GM18505 (cell line): ENCODE results near the gene TMEM9.

Source experiments
- ATAC-seq: cut with Tn5 transposase; IDR thresholded peaks from one replicate; pipeline ENCODE4 v1.9.1; 2021; ENCODE audit not compliant: unreplicated experiment
- POLR2A ChIP-seq: IDR thresholded peaks from 4 replicates; pipeline ENCODE4 v1.6.1; 2011; ENCODE audit warnings: borderline replicate concordance; ENCODE audit not compliant: insufficient read depth, insufficient read length; ENCODE audit errors: extremely low read depth

TMEM9 gene

GRCh38 chr1:201183209-201183608, 28.9 kb upstream of the TMEM9 start:
- no peak for ATAC-seq

GRCh38 chr1:201181726-201182125, 27.5 kb upstream of the TMEM9 start:
- no peak for ATAC-seq
- TF ChIP-seq POLR2A = no peak

More at GRCh38 chr1:201183209-201183608, 28.9 kb upstream of the TMEM9 start:
- no peak for TF ChIP-seq POLR2A

DNA sequence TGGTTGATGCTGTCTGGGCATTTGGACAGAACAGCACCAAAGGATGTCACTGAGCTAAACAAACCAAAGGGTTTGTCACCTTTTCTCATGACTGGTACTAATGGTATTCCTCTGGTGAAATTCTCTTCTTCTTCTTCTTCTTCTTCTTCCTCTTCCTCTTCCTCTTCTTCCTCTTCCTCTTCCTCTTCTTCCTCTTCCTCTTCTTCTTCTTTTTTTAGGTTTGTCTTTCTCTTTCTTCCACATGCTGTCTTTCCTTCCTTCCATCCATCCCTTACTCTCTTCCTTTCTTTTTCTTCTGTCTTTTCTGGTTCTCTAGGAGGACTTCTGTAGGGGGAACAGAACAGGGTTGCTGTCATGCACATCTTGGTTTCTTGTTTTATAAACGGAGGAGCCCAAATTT, 27.0 kb upstream of the TMEM9 start:
- no peak for TF ChIP-seq POLR2A
- ATAC-seq = no peak

DNA sequence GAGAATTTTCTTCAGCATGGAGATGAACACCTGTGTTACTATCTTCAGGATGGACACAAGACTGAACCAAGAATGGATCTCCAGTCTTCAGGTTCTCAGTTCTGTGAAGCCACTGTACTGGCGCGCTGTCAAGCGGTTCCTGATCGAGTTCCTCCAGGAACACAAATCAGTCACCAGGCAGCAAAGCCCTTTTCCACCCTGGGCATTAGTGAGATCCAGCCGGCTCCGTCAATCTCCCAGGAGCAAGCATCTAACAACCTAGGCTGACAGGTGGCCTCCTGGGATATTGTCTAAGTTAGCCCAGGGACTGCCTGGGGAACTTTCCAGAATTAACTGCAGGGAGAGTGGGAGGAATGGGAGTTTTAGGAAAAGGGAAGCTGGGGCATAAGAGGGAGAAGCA, 26.6 kb upstream of the TMEM9 start:
- TF ChIP-seq POLR2A = no peak
- ATAC-seq = no peak

DNA sequence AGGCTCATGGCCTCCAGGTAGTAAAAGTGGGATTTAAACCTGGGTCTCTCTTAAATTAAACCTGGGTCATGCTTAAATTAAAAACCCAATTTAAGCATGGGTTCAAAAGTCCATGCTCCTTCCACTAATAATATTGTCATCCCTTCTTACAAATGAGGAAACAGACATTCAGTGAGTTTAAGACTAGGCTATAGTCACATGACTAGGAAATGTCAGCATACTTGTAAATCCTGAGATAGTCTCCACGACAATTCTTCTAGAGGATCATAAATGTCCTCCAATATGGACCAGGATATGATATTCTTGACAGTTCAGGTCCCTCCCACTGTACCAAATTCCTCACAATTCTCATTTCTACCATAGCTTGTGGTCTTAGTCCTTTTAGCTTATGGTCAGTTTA, 25.9 kb upstream of the TMEM9 start:
- no peak for ATAC-seq
- TF ChIP-seq POLR2A = no peak

DNA sequence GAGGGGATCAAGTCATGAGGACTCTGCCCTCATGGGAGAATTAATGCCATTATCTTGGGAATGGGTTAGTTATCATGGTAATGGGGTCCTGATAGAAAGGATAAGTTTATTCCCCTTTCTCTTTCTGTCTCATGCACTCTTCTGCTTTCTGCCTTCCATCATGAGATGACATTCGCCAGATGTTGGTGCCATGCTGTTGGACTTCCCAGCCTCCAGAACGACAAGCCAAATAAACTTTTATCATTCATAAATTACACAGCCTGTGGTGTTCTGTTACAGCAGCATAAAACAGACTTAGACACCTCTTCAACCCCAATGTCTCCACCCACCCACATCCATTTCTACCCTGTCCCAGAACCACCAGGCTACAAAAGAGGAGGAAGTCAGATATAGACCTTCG, 24.4 kb upstream of the TMEM9 start:
- TF ChIP-seq POLR2A = no peak
- no peak for ATAC-seq

DNA sequence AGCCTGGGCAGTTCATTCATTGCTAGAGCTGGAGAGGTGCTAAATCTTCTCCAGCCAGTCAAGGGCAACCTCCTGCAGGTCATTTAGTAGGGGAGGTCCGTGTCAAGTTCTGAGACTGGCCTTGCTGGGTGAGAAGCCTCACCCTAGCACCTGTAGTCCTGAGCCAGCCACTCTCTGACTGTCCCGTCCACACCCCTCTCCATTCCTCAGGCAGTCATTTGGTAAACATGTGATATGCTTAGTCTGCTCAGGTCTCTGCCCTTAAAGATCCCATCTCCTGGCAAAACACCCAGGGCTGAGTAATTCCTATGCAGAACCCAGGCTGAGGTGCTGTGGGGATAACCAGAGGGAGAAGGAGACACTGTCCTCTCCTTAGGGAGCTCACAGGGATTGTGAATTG, 22.7 kb upstream of the TMEM9 start:
- ATAC-seq = no peak
- no peak for TF ChIP-seq POLR2A

DNA sequence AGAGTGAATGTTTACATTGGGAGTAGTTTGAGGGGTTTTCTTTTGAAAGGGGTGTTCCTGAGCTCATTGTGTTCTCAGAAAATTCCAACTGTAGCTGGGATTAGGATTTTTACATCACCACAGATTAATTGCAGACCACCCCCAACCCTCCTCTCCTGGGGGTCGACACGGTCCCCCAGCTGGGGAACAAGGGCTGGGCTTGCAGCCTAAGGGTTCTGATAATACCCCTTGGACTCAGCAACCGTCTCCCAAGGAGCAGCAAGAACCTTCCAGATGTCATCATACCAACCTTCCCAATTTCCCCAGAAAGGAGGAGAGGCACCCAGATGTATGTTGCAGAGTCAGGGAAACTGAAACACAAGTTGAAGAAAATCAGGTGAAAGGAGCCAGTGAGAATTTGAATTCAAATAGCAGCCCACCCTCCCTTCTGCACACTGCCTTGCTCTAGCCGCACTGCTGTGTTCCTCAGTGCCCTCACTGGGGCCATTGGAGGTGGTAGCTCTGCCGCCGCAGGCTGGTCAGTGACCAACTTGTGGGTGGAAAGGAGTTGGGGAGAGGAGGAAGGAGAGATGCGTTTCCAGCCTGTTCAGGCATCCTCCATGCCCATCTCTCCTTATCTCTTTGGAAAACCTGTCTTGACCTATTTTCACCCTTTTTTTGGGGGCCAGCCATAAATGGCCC, 21.7 kb upstream of the TMEM9 start:
- no peak for TF ChIP-seq POLR2A
- ATAC-seq = no peak

DNA sequence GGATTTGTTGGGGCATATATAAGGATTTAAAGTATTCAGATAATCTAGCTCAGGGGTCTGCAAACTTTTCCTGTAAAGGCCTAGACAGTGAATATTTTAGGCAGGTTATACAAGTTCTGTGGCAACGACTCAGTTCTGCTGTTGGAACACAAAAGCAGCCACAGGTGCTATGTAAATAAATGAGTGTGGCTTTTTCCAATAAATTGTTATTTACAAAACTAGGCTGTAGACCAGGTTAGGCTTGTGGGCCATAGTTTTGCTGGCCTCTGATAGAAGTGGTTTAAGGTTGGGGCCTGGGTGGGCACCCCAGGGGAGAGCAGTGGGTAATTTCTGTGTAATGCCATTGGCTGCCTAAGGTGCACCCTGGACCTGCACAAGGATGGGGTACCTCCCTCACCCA, 19.5 kb upstream of the TMEM9 start:
- no peak for TF ChIP-seq POLR2A
- no peak for ATAC-seq

DNA sequence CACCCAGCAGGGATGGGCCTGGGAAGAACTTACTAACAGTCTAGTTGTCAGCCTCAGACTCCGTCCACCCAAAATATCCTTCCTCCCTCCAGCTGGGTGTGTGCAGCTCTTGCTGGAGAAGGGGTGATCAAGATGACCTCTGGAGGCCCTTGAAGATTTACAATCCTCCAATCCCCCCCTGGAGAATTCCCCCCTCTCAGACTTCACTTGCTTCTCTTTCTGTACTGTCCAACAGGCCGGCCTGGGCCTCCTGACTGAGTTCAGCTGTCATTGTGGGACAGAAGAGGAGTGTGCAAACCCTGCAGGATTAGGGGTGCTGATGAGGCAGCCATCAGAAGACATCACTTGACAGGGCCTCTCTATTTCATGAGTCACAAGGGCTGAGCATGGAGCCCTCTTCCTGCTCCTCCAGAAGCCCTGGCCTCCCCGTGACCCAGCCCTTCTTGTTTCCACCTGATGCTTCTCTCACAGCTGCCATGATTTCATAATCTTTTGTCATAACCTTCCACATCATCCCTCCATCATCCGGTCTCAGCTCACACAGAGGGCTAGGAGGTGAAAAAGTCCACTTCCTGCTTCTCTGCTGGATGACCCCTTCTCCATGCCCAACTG, 18.8 kb upstream of the TMEM9 start:
- no peak for TF ChIP-seq POLR2A
- ATAC-seq = no peak

GRCh38 chr1:201172326-201172725, 18.1 kb upstream of the TMEM9 start:
- ATAC-seq = no peak
- TF ChIP-seq POLR2A = no peak

DNA sequence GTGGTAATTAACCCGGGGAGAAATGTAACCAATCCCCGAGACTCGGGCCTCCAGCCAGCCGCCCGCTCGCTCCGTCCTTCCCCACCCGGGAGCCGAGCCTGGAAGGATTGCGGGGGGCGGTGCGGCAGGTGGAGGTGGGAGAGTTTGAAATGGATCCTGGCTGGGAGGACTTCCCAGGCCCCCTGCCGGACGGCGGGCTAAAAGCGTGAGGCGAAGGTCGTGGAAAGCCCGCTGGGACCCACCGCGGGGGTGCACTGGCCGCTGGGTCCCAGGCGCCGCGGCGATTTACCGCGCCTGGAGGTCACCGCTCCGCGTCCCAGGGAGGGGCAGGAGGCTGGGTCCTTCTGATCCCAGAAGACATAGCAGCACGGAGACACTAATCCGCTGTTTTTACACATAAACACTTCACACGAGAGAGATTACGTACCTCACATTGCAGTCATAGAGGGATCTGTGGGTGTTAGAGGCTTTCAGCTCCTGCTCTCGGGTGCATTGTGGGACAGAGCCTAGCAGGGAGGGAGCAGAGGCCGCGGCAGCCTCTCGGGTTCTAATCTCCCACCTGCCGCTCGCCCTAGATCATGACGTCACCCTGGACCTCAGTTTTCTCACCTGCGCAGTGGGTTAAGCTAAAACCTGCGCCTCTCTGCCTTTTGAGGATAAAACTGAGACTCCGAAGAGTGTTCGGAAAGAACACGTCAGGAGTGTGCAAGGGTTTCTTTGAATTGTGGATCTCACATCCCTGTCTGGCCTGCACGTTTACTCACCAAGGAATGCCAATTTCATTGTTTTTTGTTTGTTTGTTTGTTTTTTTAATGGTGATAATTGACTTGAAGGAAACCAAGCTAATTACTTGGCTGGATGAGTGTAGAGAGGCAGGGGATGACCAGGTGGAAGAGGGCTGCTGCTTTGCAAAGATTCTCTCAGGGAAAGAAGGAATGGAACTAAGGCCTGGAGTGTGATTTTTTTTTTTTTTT, 17.1 kb upstream of the TMEM9 start:
- no peak for TF ChIP-seq POLR2A
- peak; percentile 30 for ATAC-seq

GRCh38 chr1:201170533-201171062, 16.3 kb upstream of the TMEM9 start:
- peak; percentile 61 for TF ChIP-seq POLR2A
- peak; percentile 94 for ATAC-seq

- ATAC-seq = no peak
Measured at GRCh38 chr1:201169971-201170532, 15.8 kb upstream of the TMEM9 start.

DNA sequence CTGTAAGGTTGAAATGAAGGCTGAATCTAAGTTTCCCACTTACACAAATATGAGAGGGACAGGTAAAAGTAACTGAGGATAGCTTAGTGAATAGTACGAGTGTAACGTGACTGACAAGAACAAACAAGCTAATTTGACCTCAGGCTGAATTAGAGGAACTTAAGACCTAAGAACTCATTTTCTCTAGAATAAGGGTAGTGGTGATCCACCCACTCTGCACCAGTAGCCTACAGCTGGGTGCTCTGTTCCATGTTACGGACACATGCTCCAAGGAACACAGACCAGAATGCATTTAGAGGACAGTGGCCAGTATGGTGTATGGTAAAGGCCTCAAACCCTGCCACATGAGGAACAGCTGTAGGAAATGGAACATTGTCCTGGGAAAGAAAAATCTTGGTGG, 14.9 kb upstream of the TMEM9 start:
- no peak for ATAC-seq
- TF ChIP-seq POLR2A = no peak

More at GRCh38 chr1:201169971-201170532, 15.8 kb upstream of the TMEM9 start:
- TF ChIP-seq POLR2A = no peak
